ENCODE data around the gene MLLT10.

Gene MLLT10

GRCh38 chr10:21501731-21502347 is 32.2 kb upstream of the MLLT10 start:
- no peak for DNase-seq

DNA sequence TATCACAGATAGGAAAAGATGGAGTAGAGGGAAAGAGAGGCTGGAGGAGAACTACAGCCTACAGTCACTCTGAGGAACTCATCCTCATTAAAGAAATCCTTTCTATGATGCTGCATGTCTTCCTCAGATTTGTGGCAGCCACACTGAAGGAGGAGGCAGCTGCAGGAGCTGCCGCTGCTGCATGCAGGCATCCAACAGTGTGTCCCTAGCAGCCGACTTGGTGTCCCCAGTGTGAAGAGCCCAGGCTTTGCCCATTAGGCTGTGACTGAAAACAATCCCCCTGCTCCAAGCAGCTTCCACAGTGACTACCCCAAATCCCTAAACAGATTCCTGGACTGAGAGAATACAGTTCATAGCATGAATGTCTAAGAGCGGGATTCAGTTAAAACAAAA is 31.7 kb upstream of the MLLT10 start:
- DNase-seq, result no peak

- DNase-seq, result no peak
These were observed 30.5 kb upstream of the MLLT10 start for GRCh38 chr10:21503542-21503941.

- DNase-seq, result no peak
These were observed 28.2 kb upstream of the MLLT10 start for GRCh38 chr10:21505711-21506278.

DNA sequence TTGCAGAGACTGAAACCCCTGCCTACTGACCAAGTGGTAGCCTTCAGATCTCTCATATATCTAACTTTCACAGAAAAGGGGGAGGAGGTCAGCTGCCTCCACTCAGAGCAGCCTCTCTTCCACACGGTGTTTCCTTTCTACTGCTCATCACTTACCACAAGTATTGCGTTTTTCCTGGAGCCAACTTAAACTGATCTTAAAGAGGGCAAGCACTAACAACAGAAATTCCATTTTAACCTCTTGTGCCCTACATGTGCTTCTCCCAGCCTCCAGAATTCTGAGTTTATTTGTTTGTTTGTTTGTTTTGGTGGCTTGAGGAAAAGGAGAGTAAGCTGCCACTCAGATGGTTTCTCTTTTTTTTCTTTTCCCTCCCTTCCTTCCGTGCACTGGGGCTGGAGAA is 27.7 kb upstream of the MLLT10 start:
- no peak for DNase-seq

DNA sequence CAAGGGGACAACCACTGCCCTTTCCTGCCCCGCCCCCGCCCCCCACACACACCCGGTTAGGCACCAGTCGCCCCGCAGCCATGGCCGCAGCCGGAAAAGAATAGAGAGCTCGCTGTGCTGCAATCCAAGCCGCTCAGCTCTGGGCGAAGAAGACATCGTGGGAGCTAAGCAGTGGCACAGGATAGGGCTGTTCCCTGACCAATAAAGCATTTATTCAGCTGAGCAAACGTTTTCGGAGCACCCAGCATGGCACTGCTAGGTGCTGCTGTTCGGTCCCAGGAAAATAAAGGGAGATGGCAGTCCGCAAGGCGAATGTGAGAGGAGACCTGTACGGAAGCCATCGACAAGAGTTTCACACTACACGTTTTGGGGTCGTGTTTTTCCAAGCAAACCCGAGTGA is 26.9 kb upstream of the MLLT10 start:
- no peak for DNase-seq

DNA sequence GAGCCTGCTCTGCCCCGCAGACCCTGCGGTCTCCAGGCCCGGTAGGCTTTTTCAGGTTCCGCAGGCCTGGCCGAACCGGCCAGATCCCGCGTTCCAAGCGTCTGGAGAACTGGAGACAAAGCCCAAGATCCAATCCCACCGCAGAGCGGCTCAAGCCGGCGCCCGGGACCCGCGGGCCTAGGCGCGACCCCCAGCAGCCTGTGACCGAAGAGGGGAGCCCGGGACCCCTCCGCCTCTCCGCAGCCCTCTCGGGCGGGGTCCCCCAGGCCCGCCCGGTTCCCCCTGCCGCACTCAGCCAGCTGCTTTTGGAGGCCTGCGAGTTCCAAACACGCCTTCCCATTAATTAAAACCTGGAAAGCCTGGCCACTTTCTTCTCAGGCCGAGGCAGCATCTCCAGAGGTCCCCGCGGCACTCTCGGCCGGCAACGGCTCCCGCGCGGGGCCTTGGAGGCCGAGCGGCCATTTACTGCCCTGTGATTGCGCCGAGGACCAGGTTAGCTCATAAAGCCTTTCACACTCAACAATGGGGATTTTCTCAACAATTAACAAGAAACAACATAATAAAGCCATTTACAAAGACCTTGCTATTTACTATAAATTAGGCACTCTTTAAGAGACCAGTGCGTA is 25.2 kb upstream of the MLLT10 start:
- DNase-seq, result no peak

GRCh38 chr10:21509341-21510240 is 24.4 kb upstream of the MLLT10 start:
- no peak for DNase-seq

- no peak for DNase-seq
These were observed 23.6 kb upstream of the MLLT10 start for GRCh38 chr10:21510241-21511094.

- no peak for DNase-seq
These were observed 22.9 kb upstream of the MLLT10 start for GRCh38 chr10:21511095-21511570.

GRCh38 chr10:21511946-21512572 is 22.0 kb upstream of the MLLT10 start:
- DNase-seq, result no peak

DNA sequence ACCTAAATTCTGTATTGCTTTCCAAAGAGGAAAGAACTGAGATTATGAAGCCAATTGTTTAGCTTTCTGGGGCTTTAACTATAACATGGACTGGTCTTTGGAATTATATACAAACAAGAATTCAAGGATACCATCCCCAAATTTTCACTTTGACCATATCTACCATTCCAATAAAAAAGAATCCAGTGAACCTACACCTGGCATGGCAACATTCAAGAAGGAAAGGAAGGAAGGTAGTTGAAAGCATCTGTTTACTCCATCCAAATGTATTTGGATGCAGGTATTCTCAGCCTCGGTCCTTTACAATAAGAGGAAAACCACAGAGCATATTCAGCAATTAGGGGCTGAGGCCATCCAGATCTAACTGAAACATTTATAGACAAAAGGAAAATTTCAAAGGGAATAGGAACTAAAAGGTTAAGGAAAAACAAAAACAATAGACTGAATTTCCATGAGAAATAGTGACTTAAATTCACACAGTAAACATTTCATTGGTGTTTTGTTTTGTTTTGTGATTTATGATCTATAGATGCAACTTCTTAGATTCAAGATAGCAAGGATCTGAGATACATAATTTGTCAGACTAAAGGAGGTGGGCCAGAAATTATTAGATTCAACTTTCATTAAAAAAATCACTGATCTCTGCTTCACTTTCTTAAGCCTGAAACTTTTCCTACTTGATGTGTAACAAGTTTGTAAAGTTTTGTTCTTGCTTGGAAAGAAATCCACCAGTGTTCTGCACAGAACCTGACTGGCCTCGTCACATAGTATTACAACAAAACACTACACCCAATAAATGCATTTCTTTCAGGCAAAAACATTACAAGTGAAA is 21.2 kb upstream of the MLLT10 start:
- DNase-seq, result no peak

GRCh38 chr10:21513405-21513788 is 20.6 kb upstream of the MLLT10 start:
- DNase-seq, result no peak

DNA sequence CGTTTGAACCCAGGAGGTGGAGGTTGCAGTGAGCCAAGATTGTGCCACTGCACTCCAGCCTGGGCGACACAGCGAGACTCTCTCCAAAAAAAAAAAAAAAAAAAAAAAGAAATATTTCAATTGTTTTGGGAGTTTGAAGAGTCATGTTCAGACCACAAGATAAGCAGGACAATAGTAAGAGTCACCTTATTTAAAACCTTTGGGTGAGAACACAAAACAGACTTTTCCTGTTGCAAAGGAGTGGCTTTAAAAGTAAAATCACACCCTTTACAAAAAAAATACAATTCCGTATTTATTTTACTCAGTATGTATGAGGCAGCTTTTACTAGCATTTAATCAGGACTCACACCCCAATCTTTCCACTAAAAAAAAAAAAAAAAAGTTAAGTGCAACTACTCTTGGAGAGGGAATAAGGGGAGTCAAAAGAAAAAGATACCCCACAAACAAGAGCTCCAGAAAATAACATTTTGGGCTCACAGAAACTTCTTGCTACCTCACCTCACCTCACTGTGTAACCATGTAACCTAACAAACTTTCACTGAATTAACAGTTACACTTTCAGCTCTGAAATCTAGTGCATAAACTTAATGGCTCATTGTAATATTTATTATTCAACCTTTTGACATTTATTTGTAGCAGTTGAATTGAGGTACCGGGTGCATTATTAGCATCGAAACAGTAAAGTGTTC is 19.8 kb upstream of the MLLT10 start:
- DNase-seq, result no peak

GRCh38 chr10:21514818-21515351 is 19.1 kb upstream of the MLLT10 start:
- no peak for DNase-seq

DNA sequence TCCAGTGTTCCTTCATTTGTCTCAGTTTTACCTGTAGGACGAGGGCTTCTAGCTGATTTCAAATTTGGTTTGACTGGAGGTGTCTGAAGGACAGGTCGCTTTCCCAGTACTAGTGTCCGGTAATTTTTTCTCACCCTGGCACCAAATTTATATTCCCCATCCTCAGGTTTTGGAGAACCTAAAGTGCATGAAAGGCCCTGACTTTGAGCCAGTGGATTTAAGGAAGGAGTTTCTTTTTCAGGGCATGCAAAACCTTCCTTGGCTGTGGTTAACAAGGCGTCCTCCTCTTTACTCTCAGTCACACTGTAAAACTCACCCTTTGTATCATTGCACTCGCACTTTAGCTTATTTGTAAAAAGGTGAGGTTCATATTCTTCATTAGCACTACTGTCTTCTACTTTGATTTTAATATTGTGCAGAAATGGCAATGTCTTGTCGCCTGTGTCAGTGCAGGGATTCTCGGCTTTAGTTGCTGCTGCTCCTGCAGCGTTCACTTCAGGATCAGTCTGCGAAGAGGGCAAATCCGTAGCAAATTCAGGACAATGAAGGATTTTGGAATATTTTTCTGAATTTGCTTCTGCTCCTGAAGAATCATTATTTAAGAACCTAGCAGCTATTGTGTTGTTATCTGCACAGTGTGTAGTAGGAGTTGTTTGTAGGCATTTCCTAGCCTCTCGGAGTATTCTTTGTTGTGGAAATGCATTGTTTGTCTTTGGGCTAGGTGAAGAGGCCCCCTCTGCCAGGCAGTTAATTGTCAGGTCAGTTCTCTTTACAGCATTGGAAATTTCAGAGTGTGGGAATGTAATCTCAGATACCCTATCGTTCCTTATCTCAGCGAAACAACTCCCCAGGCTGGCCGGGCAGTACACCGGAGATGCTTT is 18.4 kb upstream of the MLLT10 start:
- DNase-seq, result no peak

GRCh38 chr10:21516242-21517131 is 17.5 kb upstream of the MLLT10 start:
- DNase-seq, result no peak
